Retinal pigment epithelial cell (primary cell): ENCODE measurements around the gene RBP7.

Experiments used
- DNase-seq: peaks from one replicate; pipeline ENCODE4 v3.0.0-alpha.2; 2010; ENCODE audit warnings: low read depth
- H3K4me3 ChIP-seq: 2 replicates; pipeline ENCODE4 v1.5.1; 2011; ENCODE audit warnings: mild to moderate bottlenecking, low read length, control low read depth, moderate library complexity
- TF ChIP-seq, protein P1 (sequence below): conservative IDR thresholded peaks from 2 replicates; pipeline ENCODE4 v1.5.1; 2011; ENCODE audit warnings: low read depth, low read length, control low read depth, inconsistent platforms

RBP7 gene

DNA sequence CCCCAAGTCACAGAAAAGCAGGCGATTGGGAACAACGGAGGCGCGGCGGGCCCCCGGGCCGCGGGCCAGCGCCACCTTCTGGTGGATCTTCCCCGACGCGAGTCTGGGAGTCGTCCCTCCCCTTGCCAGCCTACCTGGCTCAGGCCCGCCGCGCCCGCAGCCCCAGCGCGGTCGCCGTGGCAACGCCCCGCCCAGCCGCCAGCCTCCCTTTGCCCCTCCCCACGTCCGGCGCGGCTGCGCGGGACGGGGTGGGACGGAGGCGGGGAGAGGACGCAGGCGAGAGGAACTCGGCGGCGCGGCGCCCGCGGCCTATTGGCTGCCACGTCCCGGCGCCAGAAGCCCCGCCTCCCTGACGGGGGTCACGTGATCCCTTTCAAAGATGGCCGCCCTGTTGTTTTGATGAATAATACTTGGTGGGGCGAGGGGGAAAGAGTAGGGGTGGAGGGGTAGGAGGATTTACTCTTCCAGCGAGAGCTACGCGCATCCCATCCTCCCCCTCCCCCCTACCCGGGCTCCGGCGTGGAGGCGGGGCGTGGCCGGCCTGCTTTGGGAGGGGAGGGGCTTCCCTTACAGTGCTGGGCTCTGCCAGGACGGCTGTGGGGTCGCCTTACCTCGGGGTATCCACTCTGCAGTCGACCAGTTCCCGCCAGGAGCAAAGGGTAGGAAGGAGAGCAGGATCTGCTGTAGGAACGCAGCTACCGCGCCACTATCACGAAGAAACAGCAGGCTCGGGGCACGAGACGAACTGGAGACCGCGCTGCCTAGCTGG, 35.7 kb downstream of the RBP7 start, which contains the start of gene UBE4B:
UBE4B (plus strand) TSS at position 369 of the 769 bp plus-strand sequence. CDS start 713 bp downstream, outside the sequence.
- TF ChIP-seq, protein P1, sequence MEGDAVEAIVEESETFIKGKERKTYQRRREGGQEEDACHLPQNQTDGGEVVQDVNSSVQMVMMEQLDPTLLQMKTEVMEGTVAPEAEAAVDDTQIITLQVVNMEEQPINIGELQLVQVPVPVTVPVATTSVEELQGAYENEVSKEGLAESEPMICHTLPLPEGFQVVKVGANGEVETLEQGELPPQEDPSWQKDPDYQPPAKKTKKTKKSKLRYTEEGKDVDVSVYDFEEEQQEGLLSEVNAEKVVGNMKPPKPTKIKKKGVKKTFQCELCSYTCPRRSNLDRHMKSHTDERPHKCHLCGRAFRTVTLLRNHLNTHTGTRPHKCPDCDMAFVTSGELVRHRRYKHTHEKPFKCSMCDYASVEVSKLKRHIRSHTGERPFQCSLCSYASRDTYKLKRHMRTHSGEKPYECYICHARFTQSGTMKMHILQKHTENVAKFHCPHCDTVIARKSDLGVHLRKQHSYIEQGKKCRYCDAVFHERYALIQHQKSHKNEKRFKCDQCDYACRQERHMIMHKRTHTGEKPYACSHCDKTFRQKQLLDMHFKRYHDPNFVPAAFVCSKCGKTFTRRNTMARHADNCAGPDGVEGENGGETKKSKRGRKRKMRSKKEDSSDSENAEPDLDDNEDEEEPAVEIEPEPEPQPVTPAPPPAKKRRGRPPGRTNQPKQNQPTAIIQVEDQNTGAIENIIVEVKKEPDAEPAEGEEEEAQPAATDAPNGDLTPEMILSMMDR = peak; percentile 81
- DNase-seq = peak; percentile 89
- peak within 1 kb of the TSS; percentile 99 for H3K4me3 ChIP-seq

DNA sequence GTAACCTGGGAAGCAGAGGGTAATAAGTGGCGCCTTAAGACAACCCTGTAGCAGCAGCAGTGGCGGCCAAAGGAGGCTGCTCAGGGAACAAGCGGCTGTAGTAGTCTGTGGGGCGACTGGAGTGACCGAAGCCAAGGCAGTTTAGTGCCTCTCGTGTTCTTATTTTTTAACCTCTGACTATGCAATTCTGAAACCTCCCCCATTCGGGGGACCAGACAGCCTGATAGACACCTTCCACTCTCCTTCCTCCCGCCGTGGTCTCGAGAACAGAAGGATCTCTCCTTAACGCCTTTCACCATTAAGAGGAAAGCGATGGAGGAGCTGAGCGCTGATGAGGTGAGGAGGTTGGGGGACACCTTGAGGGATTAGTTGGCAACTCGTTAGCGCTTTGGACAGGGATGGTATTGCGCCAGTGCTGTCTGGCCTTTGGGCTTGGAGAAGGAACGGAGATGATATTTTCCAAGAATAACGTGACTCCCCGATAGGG, 36.4 kb downstream of the RBP7 start:
- no peak for DNase-seq
- TF ChIP-seq, protein P1 = no peak
- H3K4me3 ChIP-seq = peak overlapping the region; percentile 99

DNA sequence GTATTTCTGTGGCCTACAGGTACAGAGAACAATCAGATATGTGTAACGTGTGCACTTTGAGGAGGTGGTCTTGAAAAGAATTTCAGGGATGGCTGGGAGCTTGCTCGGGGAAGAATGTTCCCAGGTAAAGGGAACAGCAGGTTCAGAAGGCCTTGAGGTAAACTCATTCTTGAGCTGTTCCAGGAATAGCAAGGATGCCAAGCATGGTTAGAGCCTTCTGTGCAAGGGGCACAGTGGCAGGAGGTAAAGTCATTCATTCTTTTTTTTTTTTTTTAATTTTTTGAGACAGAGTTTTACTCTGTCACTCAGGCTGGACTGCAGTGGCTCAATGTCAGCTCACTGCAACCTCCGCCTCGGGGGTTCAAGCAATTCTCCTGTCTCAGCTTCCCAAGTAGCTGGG, 45.7 kb downstream of the RBP7 start:
- TF ChIP-seq, protein P1 = no peak
- DNase-seq = no peak

DNA sequence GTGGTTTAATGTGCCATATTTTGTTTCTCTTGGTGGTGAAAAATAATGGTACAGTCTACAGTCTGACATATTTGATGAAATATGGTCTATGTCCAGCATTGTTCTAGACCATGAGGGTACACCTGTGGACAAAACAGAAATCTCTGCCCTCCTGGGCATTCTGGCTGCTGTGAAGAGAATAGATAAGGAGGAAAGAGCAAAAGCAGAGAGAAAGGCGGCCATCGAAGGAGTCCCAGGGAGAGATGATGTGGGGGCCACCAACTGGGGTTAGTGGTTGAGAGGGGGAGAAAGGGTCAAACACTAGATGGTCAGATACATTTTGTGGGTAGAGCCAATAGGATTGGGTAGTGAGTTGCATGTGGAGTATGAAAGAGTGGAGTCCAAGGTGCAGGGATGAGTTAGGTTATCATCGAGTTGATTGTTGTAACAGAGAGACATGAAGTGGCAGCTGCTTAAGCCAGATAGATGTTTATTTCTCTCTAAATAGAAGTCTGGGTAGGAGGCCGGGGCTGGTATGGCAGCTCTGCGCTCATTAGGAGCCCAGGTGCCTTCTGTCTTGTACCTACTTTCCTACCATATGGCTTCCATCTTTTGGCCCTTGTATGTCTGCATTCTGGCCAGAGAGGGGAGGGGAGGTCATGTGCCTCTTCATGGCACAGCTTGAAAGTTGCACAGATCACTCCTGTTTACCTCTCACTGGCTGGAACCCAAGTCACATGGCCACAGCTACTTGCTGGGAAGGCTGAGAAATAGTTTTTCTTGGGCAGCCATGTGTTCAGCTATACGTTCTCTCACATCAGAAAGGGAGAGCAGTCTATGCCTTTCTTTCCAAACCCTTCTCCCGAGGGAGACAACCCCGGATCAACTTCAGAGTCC, 48.7 kb downstream of the RBP7 start:
- DNase-seq = no peak
- H3K4me3 ChIP-seq = no peak overlapping the region
- TF ChIP-seq, protein P1 = no peak

More for the DNA sequence above, 45.7 kb downstream of the RBP7 start:
- no peak overlapping the region for H3K4me3 ChIP-seq

GRCh38 chr1:10046356-10047085, 49.5 kb downstream of the RBP7 start:
- TF ChIP-seq, protein P1 = no peak
- DNase-seq = no peak
- H3K4me3 ChIP-seq = no peak overlapping the region

DNA sequence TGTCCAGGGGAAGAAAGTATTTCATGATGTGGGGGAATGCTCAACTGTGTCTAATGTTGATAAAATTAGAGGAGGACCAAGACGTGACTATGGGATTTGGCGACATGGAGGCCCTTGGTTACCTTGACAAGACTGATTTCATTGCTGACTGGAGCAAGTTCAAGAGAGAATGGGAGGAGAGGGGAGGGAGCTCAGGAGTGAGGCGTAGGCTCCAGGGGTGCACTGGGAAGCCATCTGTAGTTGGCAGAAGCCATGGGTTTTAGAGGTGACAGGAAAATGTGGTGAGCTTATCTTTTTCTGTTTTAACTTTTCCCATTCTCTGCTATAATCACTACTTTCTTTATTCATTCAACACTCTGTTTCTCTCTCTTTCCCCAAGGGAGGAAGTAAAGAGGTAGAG, 51.6 kb downstream of the RBP7 start:
- no peak for DNase-seq
- TF ChIP-seq, protein P1 = no peak
- no peak overlapping the region for H3K4me3 ChIP-seq
